GM12878 (cell line): ENCODE results near the gene ITGB8. TPM values are rescaled to one million over a fixed set of nuclear protein-coding genes. Genes with fewer than 3 reads are reported as not detected.

Source experiments
- ATAC-seq: fragments of 200-7000 bp; cut with Tn5 transposase; 3 replicates; pipeline ENCODE4 v1.9.1; 2020; ENCODE audit warnings: mild to moderate bottlenecking, moderate library complexity
- BruUV-seq: library from RNA; stranded (reverse); fragments of 400-500 nt; replicated peaks from 2 replicates; lab custom pipeline; 2021; lab: Mats Ljungman, UMichigan
- CTCF ChIA-PET: fragments of 300-600 bp; sonication (Branson Sonifier 250); formaldehyde crosslinking; extraction: SDS; loops from one replicate; lab custom pipeline; 2021; ENCODE audit warnings: inconsistent platforms; lab: Yijun Ruan, JAX
- POLR2A ChIA-PET: fragments of 350-600 bp; formaldehyde crosslinking; extraction: SDS; loops from one replicate; lab custom pipeline; 2021; ENCODE audit warnings: inconsistent platforms; lab: Charles Lee
- RAD21 ChIA-PET: fragments of 300-600 bp; sonication (Branson Sonifier 250); formaldehyde crosslinking; loops from one replicate; lab custom pipeline; 2023; ENCODE audit warnings: antibody characterized with exemption; ENCODE audit not compliant: unreplicated experiment; lab: Charles Lee
- SMC1A ChIA-PET: fragments of 300-600 bp; sonication (Branson Sonifier 250); formaldehyde crosslinking; loops from one replicate; lab custom pipeline; 2023; ENCODE audit not compliant: unreplicated experiment, uncharacterized antibody; lab: Charles Lee
- DNase-seq: peaks from one replicate; pipeline ENCODE4 v3.0.0-alpha.2; 2011; ENCODE audit warnings: low read depth, low spot score
- FAIRE-seq: peaks from 3 replicates; lab custom pipeline; 2011; peaks lifted over from hg19 to GRCh38; lab: Jason Lieb, UNC
- H2AFZ ChIP-seq: 2 replicates; pipeline ENCODE4 v1.6.0; 2011; ENCODE audit warnings: low read depth, low read length, control low read depth; ENCODE audit not compliant: control insufficient read depth
- H3K27ac ChIP-seq: 2 replicates; pipeline ENCODE4 v1.5.1; 2011; ENCODE audit warnings: control low read depth; ENCODE audit not compliant: control insufficient read depth, insufficient read depth
- H3K27me3 ChIP-seq, 2 experiments: replicated peaks in 1 of 2; 2 replicates each; pipeline versions ENCODE4 v1.6.0 to v1.6.1; 2011; ENCODE audit warnings: low read length in 1 of 2; ENCODE audit not compliant: control insufficient read depth in 2 of 2, insufficient read depth in 2 of 2
- H3K36me3 ChIP-seq, 2 experiments: 2 replicates each; pipeline ENCODE4 v1.5.1; 2011; ENCODE audit warnings: low read length in 1 of 2; ENCODE audit not compliant: control insufficient read depth in 2 of 2, insufficient read depth in 2 of 2
- H3K4me1 ChIP-seq: 2 replicates; pipeline ENCODE4 v1.6.1; 2011; ENCODE audit warnings: mild to moderate bottlenecking, low read length, moderate library complexity, mixed read lengths; ENCODE audit not compliant: control insufficient read depth, insufficient read depth
- H3K4me2 ChIP-seq: 2 replicates; pipeline ENCODE4 v1.6.0; 2011; ENCODE audit warnings: control low read depth; ENCODE audit not compliant: control insufficient read depth, insufficient read depth
- H3K4me3 ChIP-seq: fragments of 200-600 bp; sonication (generic); 2 replicates; pipeline ENCODE4 v1.5.1; 2016
- H3K79me2 ChIP-seq: 2 replicates; pipeline ENCODE4 v1.6.0; 2011; ENCODE audit warnings: low read length; ENCODE audit not compliant: control insufficient read depth, insufficient read depth
- H3K9ac ChIP-seq: 2 replicates; pipeline ENCODE4 v1.8.0; 2011; ENCODE audit warnings: low read length, control low read depth, mixed read lengths; ENCODE audit not compliant: control insufficient read depth, insufficient read depth
- H3K9me3 ChIP-seq: replicated peaks from 3 replicates; pipeline ENCODE4 v1.5.1; 2011; ENCODE audit warnings: mild to moderate bottlenecking, low read length; ENCODE audit not compliant: control insufficient read depth, insufficient read depth
- H4K20me1 ChIP-seq: 2 replicates; pipeline ENCODE4 v1.6.0; 2011; ENCODE audit not compliant: control insufficient read depth, insufficient read depth
- BCL3 ChIP-seq: IDR thresholded peaks from 2 replicates; pipeline ENCODE4 v1.6.1; 2011; ENCODE audit warnings: borderline replicate concordance, low read depth, mild to moderate bottlenecking, moderate library complexity, low read length; ENCODE audit not compliant: insufficient read depth, poor library complexity, severe bottlenecking
- CUX1 ChIP-seq: IDR thresholded peaks from 2 replicates; pipeline ENCODE4 v1.6.1; 2012; ENCODE audit warnings: improper control_type of control experiment, low read depth, low read length; ENCODE audit not compliant: insufficient replicate concordance
- IRF4 ChIP-seq: IDR thresholded peaks from 2 replicates; pipeline ENCODE4 v1.6.1; 2011; ENCODE audit warnings: low read depth, low read length
- MYB ChIP-seq: fragments of 150-350 bp; IDR thresholded peaks from 2 replicates; pipeline ENCODE4 v1.6.1; 2014; ENCODE audit warnings: mild to moderate bottlenecking, low read depth, low read length, borderline replicate concordance
- MYC ChIP-seq: IDR thresholded peaks from 2 replicates; pipeline ENCODE4 v1.6.1; 2011; ENCODE audit warnings: mild to moderate bottlenecking, low read length, moderate library complexity, inconsistent platforms; ENCODE audit not compliant: insufficient read depth, insufficient replicate concordance, insufficient read length, severe bottlenecking
- POLR2A ChIP-seq: IDR thresholded peaks from 2 replicates; pipeline ENCODE4 v1.6.1; 2011; ENCODE audit warnings: low read depth, mild to moderate bottlenecking, low read length
- WGBS: methylation state at CpG from one replicate; pipeline ENCODE4 v1.1.6; 2016; ENCODE audit warnings: low lambda C conversion rate; ENCODE audit not compliant: insufficient replicate concordance, insufficient coverage; ENCODE audit errors: missing lambda C conversion rate; 5-methylcytosine and 5-hydroxymethylcytosine counted together
- in situ Hi-C: fragments of 300-500 bp; cut with MboI; formaldehyde crosslinking; loops from 9 replicates; pipeline ENCODE4 v1.14.3; 2018; ENCODE audit warnings: mixed read lengths
- intact Hi-C: fragments of 100-400 bp; cut with micrococcal nuclease; formaldehyde crosslinking; loops from one replicate; pipeline ENCODE4 v1.14.2; 2022; ENCODE audit not compliant: unreplicated experiment
- polyA plus RNA-seq, 11 experiments: library from polyadenylated mRNA; depleted of rRNA in 4 of 11; unstranded in 6 of 11; stranded (reverse) in 5 of 11; fragments of >200 nt; fragmentation: Nextera tagmentation in 4 of 11; fragmentation: Illumina TruSeq in 1 of 11; extraction: Ambion mirVana in 4 of 11; extraction: Trizol in 1 of 11; gene quantifications; 1 replicate in 1 of 11; 2 replicates in 10 of 11; pipeline versions ENCODE4 v1.2.1 to v1.2.3, GENCODE V29; 2011 to 2016; ENCODE audit warnings: inconsistent platforms in 2 of 11, missing spikeins in 2 of 11, low read depth in 1 of 11
- total RNA-seq, 4 experiments: library from RNA; depleted of rRNA in 3 of 4; stranded (reverse); fragments of >200 nt in 3 of 4; fragmentation: Illumina TruSeq in 1 of 4; extraction: Trizol in 1 of 4; gene quantifications; 2 replicates each; pipeline versions ENCODE4 v1.2.1 to v1.2.3, GENCODE V29; 2013 to 2021
- TF ChIP-seq, protein P1 (sequence below): IDR thresholded peaks from 2 replicates; pipeline ENCODE4 v1.6.1; 2012; ENCODE audit warnings: mild to moderate bottlenecking, low read depth, low read length
- TF ChIP-seq, protein P2 (sequence below): fragments of 450-650 bp; IDR thresholded peaks from 2 replicates; pipeline ENCODE4 v1.6.1; 2017; ENCODE audit warnings: mild to moderate bottlenecking, low read depth, inconsistent platforms; ENCODE audit not compliant: poor library complexity, severe bottlenecking

ITGB8 gene
- total and polyA plus RNA-seq, 10 of the 15 experiments (the other 5 are each of a cell fraction or from before 2014, with no cell fraction given), result 0.37 to 26.2 (median 1.5) TPM

DNA sequence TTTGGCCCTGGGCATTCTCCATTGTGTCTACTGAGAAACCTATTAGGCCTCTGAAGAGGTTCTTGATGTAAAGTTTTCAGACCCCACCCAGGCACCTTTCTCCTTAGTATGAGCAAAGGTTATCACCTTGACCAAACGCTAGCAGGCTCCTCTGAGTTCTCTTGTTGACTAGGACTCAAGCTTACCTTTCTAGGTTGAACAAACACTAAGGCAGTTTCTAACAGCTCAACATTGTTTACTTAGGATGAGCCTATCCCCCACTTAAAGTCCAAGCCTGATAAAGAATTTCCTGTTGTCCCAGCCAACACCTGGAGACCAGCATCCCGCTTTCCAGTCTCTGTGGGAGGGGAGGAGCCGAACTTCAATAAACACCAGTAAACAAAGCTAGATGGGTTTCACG is 26.3 kb upstream of the ITGB8 start (continued):
- TF ChIP-seq, protein P1, sequence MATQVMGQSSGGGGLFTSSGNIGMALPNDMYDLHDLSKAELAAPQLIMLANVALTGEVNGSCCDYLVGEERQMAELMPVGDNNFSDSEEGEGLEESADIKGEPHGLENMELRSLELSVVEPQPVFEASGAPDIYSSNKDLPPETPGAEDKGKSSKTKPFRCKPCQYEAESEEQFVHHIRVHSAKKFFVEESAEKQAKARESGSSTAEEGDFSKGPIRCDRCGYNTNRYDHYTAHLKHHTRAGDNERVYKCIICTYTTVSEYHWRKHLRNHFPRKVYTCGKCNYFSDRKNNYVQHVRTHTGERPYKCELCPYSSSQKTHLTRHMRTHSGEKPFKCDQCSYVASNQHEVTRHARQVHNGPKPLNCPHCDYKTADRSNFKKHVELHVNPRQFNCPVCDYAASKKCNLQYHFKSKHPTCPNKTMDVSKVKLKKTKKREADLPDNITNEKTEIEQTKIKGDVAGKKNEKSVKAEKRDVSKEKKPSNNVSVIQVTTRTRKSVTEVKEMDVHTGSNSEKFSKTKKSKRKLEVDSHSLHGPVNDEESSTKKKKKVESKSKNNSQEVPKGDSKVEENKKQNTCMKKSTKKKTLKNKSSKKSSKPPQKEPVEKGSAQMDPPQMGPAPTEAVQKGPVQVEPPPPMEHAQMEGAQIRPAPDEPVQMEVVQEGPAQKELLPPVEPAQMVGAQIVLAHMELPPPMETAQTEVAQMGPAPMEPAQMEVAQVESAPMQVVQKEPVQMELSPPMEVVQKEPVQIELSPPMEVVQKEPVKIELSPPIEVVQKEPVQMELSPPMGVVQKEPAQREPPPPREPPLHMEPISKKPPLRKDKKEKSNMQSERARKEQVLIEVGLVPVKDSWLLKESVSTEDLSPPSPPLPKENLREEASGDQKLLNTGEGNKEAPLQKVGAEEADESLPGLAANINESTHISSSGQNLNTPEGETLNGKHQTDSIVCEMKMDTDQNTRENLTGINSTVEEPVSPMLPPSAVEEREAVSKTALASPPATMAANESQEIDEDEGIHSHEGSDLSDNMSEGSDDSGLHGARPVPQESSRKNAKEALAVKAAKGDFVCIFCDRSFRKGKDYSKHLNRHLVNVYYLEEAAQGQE, result no peak
- TF ChIP-seq MYB, result no peak
- TF ChIP-seq, protein P2, sequence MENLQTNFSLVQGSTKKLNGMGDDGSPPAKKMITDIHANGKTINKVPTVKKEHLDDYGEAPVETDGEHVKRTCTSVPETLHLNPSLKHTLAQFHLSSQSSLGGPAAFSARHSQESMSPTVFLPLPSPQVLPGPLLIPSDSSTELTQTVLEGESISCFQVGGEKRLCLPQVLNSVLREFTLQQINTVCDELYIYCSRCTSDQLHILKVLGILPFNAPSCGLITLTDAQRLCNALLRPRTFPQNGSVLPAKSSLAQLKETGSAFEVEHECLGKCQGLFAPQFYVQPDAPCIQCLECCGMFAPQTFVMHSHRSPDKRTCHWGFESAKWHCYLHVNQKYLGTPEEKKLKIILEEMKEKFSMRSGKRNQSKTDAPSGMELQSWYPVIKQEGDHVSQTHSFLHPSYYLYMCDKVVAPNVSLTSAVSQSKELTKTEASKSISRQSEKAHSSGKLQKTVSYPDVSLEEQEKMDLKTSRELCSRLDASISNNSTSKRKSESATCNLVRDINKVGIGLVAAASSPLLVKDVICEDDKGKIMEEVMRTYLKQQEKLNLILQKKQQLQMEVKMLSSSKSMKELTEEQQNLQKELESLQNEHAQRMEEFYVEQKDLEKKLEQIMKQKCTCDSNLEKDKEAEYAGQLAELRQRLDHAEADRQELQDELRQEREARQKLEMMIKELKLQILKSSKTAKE, result no peak

- WGBS, result 96% methylated on average over 1 of the region's 1 CpG
- Histone ChIP-seq H2AFZ (no peak overlapping the region), H4K20me1 (no peaks in the 10 kb centered on the region), H3K9me3 (no peaks in the 10 kb centered on the region; the same call in 1 of the 3 replicates), H3K79me2 (no peaks in the 10 kb centered on the region), H3K4me1 (peaks cover 4% of the 10 kb centered on the region; the same call in 1 of the 2 replicates), H3K27me3 (no peaks in the 10 kb centered on the region), H3K4me3 (no peak overlapping the region), H3K36me3 (no peaks in the 10 kb centered on the region), H3K9ac (no peak overlapping the region), H3K4me2 (no peak overlapping the region), H3K27ac (no peak overlapping the region)
- SMC1A ChIA-PET, result interaction anchor here (0.9 to 12.1 kb wide), 15 partner anchors 9 to 558 kb away, joined by 3 to 229 read pairs (median 5); no protein-coding TSS in a partner anchor
- DNase-seq, result no peak
- CTCF ChIA-PET, result interaction anchor here (0.7 to 3.0 kb wide), 8 partner anchors 9 to 112 kb away, joined by 3 to 17 read pairs (median 4); no protein-coding TSS in a partner anchor
- POLR2A ChIA-PET, result interaction anchor here (0.8 to 3.4 kb wide), 7 partner anchors 15 to 92 kb away, joined by 3 to 14 read pairs (median 5); no protein-coding TSS in a partner anchor
- ATAC-seq, result no peak
- intact Hi-C loops, result no loop called here
- in situ Hi-C loops, result no loop called here
- FAIRE-seq, result no peak
- RAD21 ChIA-PET, result interaction anchor here (1.1 to 4.7 kb wide), 13 partner anchors 10 to 558 kb away, joined by 3 to 39 read pairs (median 9); partner anchors contain the start of gene MACC1
- BruUV-seq, result no TSS peak
- no peak for TF ChIP-seq IRF4
- no peak for TF ChIP-seq MYC
- TF ChIP-seq CUX1, result no peak
- TF ChIP-seq POLR2A, result no peak
- no peak for TF ChIP-seq BCL3
Measured at GRCh38 chr7:20305726-20306125, 25.0 kb upstream of the ITGB8 start.
